Omental fat pad (tissue), 4 donors: ENCODE measurements around the gene MPRIP. TPM values are rescaled to one million over a fixed set of nuclear protein-coding genes. Genes with fewer than 3 reads are reported as not detected.

ENCODE experiments used
- ATAC-seq: fragments of 150-250 bp; one replicate; pipeline ENCODE4 v1.9.1; 2016; ENCODE audit warnings: mild to moderate bottlenecking, moderate library complexity; ENCODE audit not compliant: low FRiP score
- DNase-seq: peaks from one replicate; pipeline ENCODE4 v3.0.0-alpha.2; 2019; ENCODE audit warnings: low spot score
- CTCF ChIP-seq, 3 donors: fragments of 450-650 bp; IDR thresholded peaks; one replicate each; pipeline ENCODE4 v1.5.1; 2016 to 2017; ENCODE audit warnings: antibody characterized with exemption in 3 of 3, mild to moderate bottlenecking in 3 of 3, moderate library complexity in 2 of 3
- total RNA-seq, 4 donors: library from RNA; depleted of rRNA; stranded (reverse); fragments of >200 nt; gene quantifications; one replicate each; pipeline ENCODE4 v1.1.0, GENCODE V29; 2016

MPRIP gene
- total RNA-seq, 4 donors from 2014 or later: 68.6 to 196 (median 125) TPM

DNA sequence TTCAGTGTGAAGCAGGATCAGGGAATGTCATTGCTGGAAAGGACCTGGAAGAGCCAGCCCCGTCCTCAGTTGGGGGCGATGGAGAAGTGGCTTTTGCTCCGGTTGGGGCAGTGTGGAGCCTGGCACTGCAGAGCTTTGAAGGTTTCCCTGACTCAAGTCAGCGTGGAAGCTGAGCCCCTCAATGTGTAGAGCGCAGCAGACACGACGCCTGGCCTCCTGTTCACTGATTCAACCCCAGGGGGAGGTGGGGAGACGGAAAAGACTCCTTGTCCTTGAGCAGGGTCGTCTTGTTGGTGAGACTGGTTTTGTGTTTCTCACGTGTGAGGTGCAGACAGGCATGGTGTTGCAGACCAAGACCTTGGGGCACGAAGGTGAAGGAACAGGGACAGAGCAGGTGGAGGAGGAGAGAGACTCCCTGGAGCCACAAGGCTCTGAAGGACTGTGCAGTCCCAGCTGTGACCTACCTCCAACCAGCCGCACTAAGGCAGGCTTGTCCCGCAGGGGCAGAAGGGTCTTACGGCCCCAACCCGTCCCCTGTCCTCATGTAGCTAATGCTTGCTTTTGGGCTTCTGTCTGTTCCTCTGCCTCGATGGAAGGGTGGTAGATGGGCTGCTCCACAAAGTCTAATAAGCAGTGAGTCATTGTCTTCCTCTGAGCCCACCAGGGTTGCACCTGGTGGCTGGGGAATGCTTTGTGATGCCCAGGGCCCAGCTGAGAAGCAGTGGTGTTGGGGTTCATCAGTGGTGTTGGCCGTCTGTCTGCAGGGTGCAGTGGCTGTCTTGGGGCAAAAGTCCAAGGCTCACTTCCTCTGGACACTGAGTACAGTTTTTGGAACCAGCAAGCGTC, 47.8 kb downstream of the MPRIP start:
- no peak for ATAC-seq
- peak; percentile 10 for DNase-seq
- TF ChIP-seq CTCF (IDR thresholded peaks at IDR 0.05): no peak

DNA sequence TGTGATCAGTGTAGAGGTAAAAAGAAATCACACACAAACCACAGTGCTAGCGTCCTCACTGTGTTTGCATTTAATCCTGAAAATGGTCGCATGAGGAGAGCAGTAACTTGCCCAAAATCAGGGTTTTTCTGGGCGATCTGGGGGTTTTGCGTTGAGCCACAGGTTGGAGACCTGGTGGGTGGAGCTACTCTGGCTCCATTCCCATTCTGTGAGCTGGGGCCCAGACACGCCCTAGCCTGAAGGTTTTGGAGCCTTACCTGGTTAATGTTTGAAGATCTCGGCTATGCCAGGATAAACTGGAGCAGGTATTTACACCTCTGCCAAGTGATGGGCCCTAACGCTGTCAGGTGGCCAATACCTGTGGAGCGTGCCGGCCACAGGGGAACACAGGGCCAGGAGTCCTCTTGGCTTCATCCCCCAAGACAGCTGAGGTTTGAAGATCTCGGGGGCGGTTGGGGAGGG, 48.4 kb downstream of the MPRIP start:
- TF ChIP-seq CTCF (IDR thresholded peaks at IDR 0.05): no peak
- no peak for ATAC-seq
- no peak for DNase-seq

DNA sequence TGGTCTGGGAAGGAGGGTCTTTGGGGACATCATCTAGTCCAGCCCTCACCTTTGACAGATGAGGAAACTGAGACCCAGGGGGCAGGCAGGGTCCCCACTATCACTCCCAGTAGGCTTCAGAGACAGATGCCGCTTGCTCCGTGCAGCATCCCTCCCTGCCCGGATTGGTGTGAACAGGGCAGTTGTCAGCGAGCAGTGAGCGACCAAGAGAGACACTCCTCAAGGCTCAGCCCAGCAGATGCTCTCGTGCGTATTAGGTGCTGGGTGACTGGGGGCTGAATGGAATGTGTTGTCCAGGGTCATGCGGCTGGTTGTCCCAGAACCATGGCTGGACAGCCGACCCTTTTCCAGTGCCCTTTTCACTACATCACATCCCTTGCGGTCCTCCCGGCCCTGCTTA, 49.0 kb downstream of the MPRIP start:
- DNase-seq (no peak), ATAC-seq (no peak)
- no peak for TF ChIP-seq CTCF (IDR thresholded peaks at IDR 0.05)

DNA sequence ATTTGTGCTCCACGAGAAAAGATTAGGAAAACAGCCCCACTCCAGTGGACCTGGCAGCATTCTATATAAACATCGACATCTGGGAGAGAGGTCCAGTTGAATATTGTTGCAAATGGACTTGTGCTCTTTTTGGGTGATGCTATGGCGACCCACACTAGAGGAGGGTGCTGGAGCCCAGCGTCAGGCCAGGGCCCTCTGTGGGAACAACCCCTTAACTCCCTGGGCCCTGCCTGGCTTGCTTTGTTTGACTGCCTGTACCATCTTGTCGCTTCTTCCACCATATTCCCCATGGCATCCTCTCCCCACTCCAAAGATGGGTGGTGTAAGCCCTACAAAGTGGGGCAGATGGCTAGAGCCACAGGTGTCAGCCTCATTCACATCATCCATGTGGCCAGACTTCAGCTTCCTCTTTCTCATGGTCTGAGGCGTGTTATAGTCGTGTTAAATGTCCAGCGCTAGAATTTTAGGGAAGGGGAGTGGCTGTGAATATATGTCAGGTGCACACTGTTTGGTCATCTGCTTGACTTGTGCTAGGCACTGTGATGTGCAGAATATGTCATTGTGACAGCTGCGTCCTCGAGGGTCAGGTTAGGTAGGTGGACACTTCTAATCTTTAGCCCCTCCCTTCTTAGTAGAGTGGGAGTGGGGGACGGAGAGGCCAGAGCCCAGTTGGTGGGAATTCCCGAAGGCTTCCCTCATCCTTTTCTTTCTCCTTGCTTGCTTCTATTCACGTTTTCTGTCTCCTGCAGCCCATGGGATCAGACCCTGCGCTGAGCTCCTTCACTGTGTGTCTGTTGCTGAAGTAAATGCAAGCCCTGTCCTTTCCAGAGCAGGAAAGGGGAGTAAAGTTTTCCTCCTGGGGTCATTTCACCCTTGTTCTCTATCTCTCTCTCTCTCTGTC, 49.8 kb downstream of the MPRIP start:
- TF ChIP-seq CTCF (IDR thresholded peaks at IDR 0.05): no peak
- ATAC-seq (no peak), DNase-seq (no peak)

GRCh38 chr17:17093764-17094163, 51.5 kb downstream of the MPRIP start:
- no peak for ATAC-seq
- no peak for DNase-seq
- TF ChIP-seq CTCF (IDR thresholded peaks at IDR 0.05): no peak

GRCh38 chr17:17096438-17097178, 54.4 kb downstream of the MPRIP start:
- ATAC-seq: no peak
- TF ChIP-seq CTCF (IDR thresholded peaks at IDR 0.05): no peak
- no peak for DNase-seq
